Dermis blood vessel endothelial cell (primary cell): ENCODE results near the gene G6PC3. TPM values are rescaled to one million over a fixed set of nuclear protein-coding genes. Genes with fewer than 3 reads are reported as not detected.

ENCODE experiments used
- total RNA-seq: library from RNA; depleted of rRNA; stranded (reverse); fragments of >200 nt; gene quantifications from 2 replicates; pipeline ENCODE4 v1.2.3, GENCODE V29; 2014

Gene G6PC3
- total RNA-seq, 1 donor from 2014 or later, result 14.3 TPM

Other genes with a start within 250 kb of the G6PC3 start
- gene MPP3, start 237.6 kb upstream of the G6PC3 start, total RNA-seq, result 3.0 and 4.9 TPM in 2 replicates
- 0.05 and 0.34 TPM in 2 replicates for gene CD300LG, start 223.6 kb upstream of the G6PC3 start, total RNA-seq
- 0.34 and 0.84 TPM in 2 replicates for gene MPP2, start 163.2 kb upstream of the G6PC3 start, total RNA-seq
- gene PPY, start 128.3 kb upstream of the G6PC3 start, total RNA-seq, result not detected in 2 replicates
- gene PYY, start 116.8 kb upstream of the G6PC3 start, total RNA-seq, result not detected in 2 replicates
- gene NAGS, start 66.1 kb upstream of the G6PC3 start, total RNA-seq, result 6.8 and 10.0 TPM in 2 replicates
- gene TMEM101, start 55.8 kb upstream of the G6PC3 start, total RNA-seq, result 85.2 and 117 TPM in 2 replicates
- gene LSM12, start 4.1 kb upstream of the G6PC3 start, total RNA-seq, result 21.8 and 32.0 TPM in 2 replicates
- gene HDAC5, start 52.9 kb downstream of the G6PC3 start, total RNA-seq, result 50.3 and 52.1 TPM in 2 replicates
- 1.2 and 2.9 TPM in 2 replicates for gene HROB, start 71.2 kb downstream of the G6PC3 start, total RNA-seq
- gene ASB16, start 100.0 kb downstream of the G6PC3 start, total RNA-seq, result 0.17 TPM in 1 of 2 replicates, not detected in the other
- gene TMUB2, start 116.2 kb downstream of the G6PC3 start, total RNA-seq, result 37.0 and 40.2 TPM in 2 replicates
- gene ATXN7L3, start 129.1 kb downstream of the G6PC3 start, total RNA-seq, result 51.1 and 67.7 TPM in 2 replicates
- gene UBTF, start 148.9 kb downstream of the G6PC3 start, total RNA-seq, result 59.2 and 68.4 TPM in 2 replicates
- not detected in 2 replicates for gene SLC4A1, start 197.4 kb downstream of the G6PC3 start, total RNA-seq
- under 0.01 TPM in 1 of 2 replicates, not detected in the other for gene RUNDC3A, start 237.9 kb downstream of the G6PC3 start, total RNA-seq